Cardiac fibroblast (primary cell): Measurements from ENCODE around the gene EXOC1.
A peak's percentile ranks its signal among the peaks of the same experiment; 100 is the strongest.

ENCODE experiments used
- DNase-seq, 2 donors: peaks; one replicate each; pipeline versions ENCODE4 v3.0.0 to v3.0.0-alpha.2; 2010; ENCODE audit warnings: low read depth in 2 of 2
- H3K4me3 ChIP-seq, 2 donors: replicated peaks in 1 of 2; 1 replicate in 1 of 2; 2 replicates in 1 of 2; pipeline ENCODE4 v1.5.1; 2011; ENCODE audit warnings: low read depth in 2 of 2, low read length in 2 of 2, mild to moderate bottlenecking in 2 of 2, moderate library complexity in 1 of 2
- CTCF ChIP-seq: IDR thresholded peaks from one replicate; pipeline ENCODE4 v1.5.1; 2011; ENCODE audit warnings: low read depth, mild to moderate bottlenecking, low read length, inconsistent platforms

The EXOC1 gene

GRCh38 chr4:55938481-55938880, 85.0 kb downstream of the EXOC1 start:
- no peak overlapping the region for H3K4me3 ChIP-seq
- no peak for DNase-seq
- TF ChIP-seq CTCF = no peak

GRCh38 chr4:55939421-55939820, 86.0 kb downstream of the EXOC1 start:
- no peak overlapping the region for H3K4me3 ChIP-seq
- no peak for TF ChIP-seq CTCF
- no peak for DNase-seq

DNA sequence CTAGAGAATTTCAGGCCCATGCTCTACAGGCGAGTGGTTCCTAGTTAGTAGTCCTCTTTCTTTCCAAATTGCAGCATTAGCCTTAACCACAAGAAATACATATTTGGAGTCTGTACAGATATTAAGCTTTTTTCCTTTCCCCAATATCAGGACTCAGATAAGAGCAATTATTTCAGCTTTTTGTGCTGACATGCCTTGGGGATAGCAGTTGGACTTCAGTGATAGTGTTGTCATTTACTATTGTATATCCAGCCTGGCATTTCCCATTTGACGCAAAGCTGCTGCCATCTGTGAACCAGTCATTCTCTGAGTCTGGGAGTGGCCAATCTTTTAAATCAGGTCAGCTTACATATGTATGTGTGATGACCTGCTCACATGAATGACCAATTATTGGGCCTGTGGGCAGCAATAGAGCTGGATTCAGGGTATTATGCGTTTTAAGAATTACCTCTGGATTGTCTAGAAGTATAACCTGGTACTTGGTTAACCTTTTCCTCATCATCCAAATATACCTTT, 88.5 kb downstream of the EXOC1 start:
- TF ChIP-seq CTCF = no peak
- no peak for DNase-seq
- no peak overlapping the region for H3K4me3 ChIP-seq

GRCh38 chr4:55947254-55947882, 93.9 kb downstream of the EXOC1 start:
- peak; percentile 7 to 36 for DNase-seq
- H3K4me3 ChIP-seq = peak overlapping the region; percentile 71 to 80
- no peak for TF ChIP-seq CTCF

- no peak for TF ChIP-seq CTCF
- DNase-seq = peak; percentile 96 to 97
- H3K4me3 ChIP-seq = peak overlapping the region; percentile 71 to 80
Observed at GRCh38 chr4:55947912-55948725, 94.7 kb downstream of the EXOC1 start.

DNA sequence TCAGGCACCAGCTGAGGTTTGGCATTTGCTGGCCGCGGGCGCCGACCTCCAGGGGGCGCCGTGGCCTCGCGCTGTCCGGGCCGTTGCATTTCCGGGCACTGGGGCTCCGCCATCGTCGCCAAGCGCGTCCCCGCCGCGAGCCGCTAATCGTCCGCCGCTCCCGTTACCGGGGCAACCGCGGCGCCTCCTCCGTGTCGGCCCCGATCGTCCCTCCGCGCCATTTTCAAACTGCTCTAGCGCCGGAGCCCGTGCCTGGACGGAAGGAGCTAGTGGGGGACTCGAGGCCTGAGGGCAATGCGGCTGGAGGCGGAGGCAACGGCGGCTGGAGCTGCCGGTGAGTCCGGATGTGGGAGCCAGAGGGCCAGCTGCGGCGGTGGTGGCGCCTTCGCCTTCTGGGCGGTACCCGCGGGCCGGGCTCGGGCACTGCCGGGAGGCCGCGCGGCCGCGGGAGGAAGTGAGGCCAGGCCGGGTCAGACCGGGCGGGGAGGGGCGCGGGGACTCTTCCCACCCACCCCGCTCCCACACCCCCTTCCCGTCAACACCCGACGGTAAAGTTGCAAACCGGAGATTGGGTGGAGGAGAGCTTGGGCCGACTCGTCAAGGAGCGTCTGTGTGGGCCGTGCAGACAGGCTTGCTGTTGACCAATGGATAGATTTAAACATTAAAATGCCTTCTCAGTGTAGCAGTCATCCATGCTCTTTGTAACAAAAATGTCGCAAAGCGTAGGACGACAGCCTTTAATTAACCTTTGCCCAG, 95.5 kb downstream of the EXOC1 start, which contains the start of gene CEP135:
Gene CEP135, plus strand, starts transcription at position 220 of the 756 bp plus-strand sequence. CDS start 3,186 bp downstream, outside the sequence.
- DNase-seq = peak; percentile 93 to 96
- TF ChIP-seq CTCF = peak; percentile 85
- H3K4me3 ChIP-seq = peak within 1 kb of the TSS; percentile 71 to 80
